ENCODE results near the gene BTBD6. TPM values are rescaled to one million over a fixed set of nuclear protein-coding genes. Genes with fewer than 3 reads are reported as not detected.
A peak's percentile ranks its signal among the peaks of the same experiment; 100 is the strongest.

BTBD6 gene
- total and polyA plus RNA-seq, 2 experiments from 2014 or later: 42.2 to 47.5 TPM

DNA sequence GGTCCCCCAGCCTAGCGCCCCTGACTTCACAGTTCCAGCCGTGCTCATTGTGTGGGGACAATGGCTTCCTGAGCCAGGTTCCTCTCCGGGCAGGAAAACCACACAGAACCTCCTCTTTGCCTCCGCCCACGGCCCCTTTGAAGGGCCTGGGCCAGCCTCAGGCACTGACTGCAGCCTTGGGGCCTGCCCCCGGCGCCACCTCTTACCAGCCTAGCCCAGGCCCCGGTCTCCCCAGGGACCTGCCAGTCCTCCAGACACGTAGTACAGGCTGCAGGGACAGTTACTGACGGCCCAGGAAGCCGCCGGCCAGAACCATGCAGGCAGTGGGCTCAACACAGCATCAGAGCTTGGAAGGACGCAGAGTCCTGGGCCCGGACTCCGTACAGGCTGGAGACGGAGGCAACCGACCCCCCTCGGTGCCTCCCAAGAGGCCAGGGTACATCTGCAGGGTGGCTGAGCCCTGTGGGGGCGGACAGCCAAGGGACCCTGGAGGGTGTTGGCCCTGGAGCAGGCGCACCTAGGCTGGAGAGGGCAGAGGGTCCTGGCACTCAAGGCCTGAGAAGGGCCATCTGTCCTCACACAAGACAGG, 46.3 kb upstream of the BTBD6 start:
- H3K27ac ChIP-seq: no peak overlapping the region

DNA sequence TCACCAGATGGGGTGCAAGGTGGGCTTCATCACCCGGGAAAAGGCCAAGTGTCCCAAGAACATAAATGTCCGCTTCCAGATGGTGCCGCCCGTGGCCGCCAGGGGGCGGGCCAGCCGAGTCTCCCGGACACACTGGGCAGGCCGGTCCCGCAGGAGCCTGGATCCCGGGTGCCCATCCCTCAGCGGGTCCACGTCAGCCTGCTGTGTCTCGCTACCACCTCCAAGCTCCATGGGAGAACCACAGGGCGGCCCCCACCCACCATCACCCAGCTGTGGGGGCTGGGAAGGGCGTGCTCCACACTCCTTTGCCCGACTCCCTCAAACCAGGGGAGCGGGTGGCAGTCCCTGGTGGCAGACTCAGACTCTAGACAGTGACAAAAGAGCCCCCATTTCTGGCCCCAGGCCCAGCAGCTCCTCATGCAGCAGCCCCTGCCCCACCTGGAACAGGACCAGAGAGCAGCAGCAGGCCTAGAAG, 45.2 kb upstream of the BTBD6 start:
- DNase-seq (ENCODE audit: low spot score): peak; percentile 85
- H3K79me2 ChIP-seq: no peaks in the 10 kb centered on the region
- WGBS (ENCODE audit: low lambda C conversion rate, missing lambda C conversion rate): 10% methylated on average over 16 of the region's 18 CpGs
- H3K4me2 ChIP-seq: peak overlapping the region; percentile 65
- TF ChIP-seq EZH2 (IDR thresholded peaks at IDR 0.05; ENCODE audit: borderline replicate concordance) (no peak), CTCF (IDR thresholded peaks at IDR 0.05; ENCODE audit: poor library complexity) (peak; percentile 96)
- no peak overlapping the region for H2AFZ ChIP-seq
- H3K27ac ChIP-seq: no peak overlapping the region
- H3K27me3 ChIP-seq: peaks cover 4% of the 10 kb centered on the region
- peaks cover 4% of the 10 kb centered on the region for H3K4me1 ChIP-seq (ENCODE audit: insufficient read depth)
- no peaks in the 10 kb centered on the region for H3K36me3 ChIP-seq (replicated peaks; ENCODE audit: insufficient read depth, low read depth)
- H3K4me3 ChIP-seq: no peak overlapping the region
- no peaks in the 10 kb centered on the region for H3K9me2 ChIP-seq (replicated peaks; ENCODE audit: insufficient read depth)
- no peaks in the 10 kb centered on the region for H3K9me3 ChIP-seq (ENCODE audit: low read depth)
- H4K20me1 ChIP-seq (ENCODE audit: insufficient read depth, poor library complexity, severe bottlenecking): no peaks in the 10 kb centered on the region

More for the DNA sequence above, 46.3 kb upstream of the BTBD6 start:
- Histone ChIP-seq H2AFZ (no peak overlapping the region), H3K9me3 (ENCODE audit: low read depth) (no peaks in the 10 kb centered on the region), H3K4me3 (no peak overlapping the region), H3K4me1 (ENCODE audit: insufficient read depth) (peaks cover 10% of the 10 kb centered on the region), H3K4me2 (no peak overlapping the region), H3K79me2 (no peaks in the 10 kb centered on the region), H3K36me3 (replicated peaks; ENCODE audit: insufficient read depth, low read depth) (no peaks in the 10 kb centered on the region), H4K20me1 (ENCODE audit: insufficient read depth, poor library complexity, severe bottlenecking) (no peaks in the 10 kb centered on the region), H3K27me3 (peaks cover 14% of the 10 kb centered on the region), H3K9me2 (replicated peaks; ENCODE audit: insufficient read depth) (no peaks in the 10 kb centered on the region)
- 80% methylated on average over 20 of the region's 20 CpGs for WGBS (ENCODE audit: low lambda C conversion rate, missing lambda C conversion rate)
- TF ChIP-seq EZH2phosphoT487 (IDR thresholded peaks at IDR 0.05; ENCODE audit: low read depth, severe bottlenecking, unreplicated experiment): no peak
- TF ChIP-seq EZH2 (IDR thresholded peaks at IDR 0.05; ENCODE audit: borderline replicate concordance): no peak
- no peak for TF ChIP-seq CTCF (IDR thresholded peaks at IDR 0.05; ENCODE audit: poor library complexity)
- DNase-seq (ENCODE audit: low spot score): no peak

- no peaks in the 10 kb centered on the region for H3K9me2 ChIP-seq (replicated peaks; ENCODE audit: insufficient read depth)
- no peaks in the 10 kb centered on the region for H3K9me3 ChIP-seq (ENCODE audit: low read depth)
- TF ChIP-seq CTCF (IDR thresholded peaks at IDR 0.05; ENCODE audit: poor library complexity): no peak
- TF ChIP-seq EZH2 (IDR thresholded peaks at IDR 0.05; ENCODE audit: borderline replicate concordance): no peak
- no peak for TF ChIP-seq EZH2phosphoT487 (IDR thresholded peaks at IDR 0.05; ENCODE audit: low read depth, severe bottlenecking, unreplicated experiment)
- H3K79me2 ChIP-seq: no peaks in the 10 kb centered on the region
- H3K4me3 ChIP-seq: no peak overlapping the region
- H3K4me2 ChIP-seq: no peak overlapping the region
- H2AFZ ChIP-seq: no peak overlapping the region
- WGBS (ENCODE audit: low lambda C conversion rate, missing lambda C conversion rate): 89% methylated on average over 5 of the region's 6 CpGs
- DNase-seq (ENCODE audit: low spot score): no peak
- H3K4me1 ChIP-seq (ENCODE audit: insufficient read depth): peaks cover 4% of the 10 kb centered on the region
- H4K20me1 ChIP-seq (ENCODE audit: insufficient read depth, poor library complexity, severe bottlenecking): no peaks in the 10 kb centered on the region
- H3K27ac ChIP-seq: no peak overlapping the region
- no peaks in the 10 kb centered on the region for H3K27me3 ChIP-seq
- H3K36me3 ChIP-seq (replicated peaks; ENCODE audit: insufficient read depth, low read depth): no peaks in the 10 kb centered on the region
Measured at GRCh38 chr14:105203701-105204100, 44.6 kb upstream of the BTBD6 start.
